ENCODE results near the gene TSPAN15.

The TSPAN15 gene

GRCh38 chr10:69499726-69500689, 48.7 kb downstream of the TSPAN15 start:
- no peaks in the 10 kb centered on the region for H3K9me3 ChIP-seq (ENCODE audit: control insufficient read depth, insufficient read depth, low read depth, low read length)
- H3K36me3 ChIP-seq (ENCODE audit: control insufficient read depth in 2 of 2, insufficient read depth in 1 of 2, low read length in 2 of 2) = no peaks in the 10 kb centered on the region
- H3K27ac ChIP-seq (ENCODE audit: extremely low read depth, low read depth, low read length) = no peak overlapping the region
- ChIA-PET CTCF (interaction anchor here (0.6 to 1.4 kb wide), 3 partner anchors 9 to 439 kb away, joined by 3 to 6 read pairs (median 5); no protein-coding TSS in a partner anchor), POLR2A (no interaction called here)
- no peak overlapping the region for H3K4me3 ChIP-seq (ENCODE audit: low read depth, low read length)
- no peaks in the 10 kb centered on the region for H3K4me1 ChIP-seq (ENCODE audit: control insufficient read depth, insufficient read depth, low read length)
- no peak for TF ChIP-seq ZBTB17 (tag by site-specific recombination; IDR thresholded peaks at IDR 0.05)
- no peak for TF ChIP-seq ZNF654 (tag by site-specific recombination; IDR thresholded peaks at IDR 0.05; ENCODE audit: low read depth)
- TF ChIP-seq ZNF660 (tag by site-specific recombination; IDR thresholded peaks at IDR 0.05) = no peak
- TF ChIP-seq GLIS1 (tag by site-specific recombination; IDR thresholded peaks at IDR 0.05) = no peak
- TF ChIP-seq ZNF121 (tag by site-specific recombination; IDR thresholded peaks at IDR 0.05) = no peak
- TF ChIP-seq ZNF76 (tag by site-specific recombination; IDR thresholded peaks at IDR 0.05; ENCODE audit: borderline replicate concordance, low read depth) = no peak
- no peak for TF ChIP-seq ZNF624 (tag by site-specific recombination; IDR thresholded peaks at IDR 0.05)
- no peak for TF ChIP-seq ZNF623 (tag by site-specific recombination; IDR thresholded peaks at IDR 0.05)
- no peak for TF ChIP-seq ZNF214 (tag by site-specific recombination; IDR thresholded peaks at IDR 0.05; ENCODE audit: borderline replicate concordance)
- no peak for TF ChIP-seq ZNF335 (tag by site-specific recombination; conservative IDR thresholded peaks at IDR 0.05)
- TF ChIP-seq ZNF449 (tag by site-specific recombination; IDR thresholded peaks at IDR 0.05) = no peak
- TF ChIP-seq ZNF391 (tag by site-specific recombination; IDR thresholded peaks at IDR 0.05; ENCODE audit: borderline replicate concordance, low read depth) = no peak
- TF ChIP-seq ZNF514 (tag by site-specific recombination; IDR thresholded peaks at IDR 0.05) = no peak

- CTCF ChIA-PET = interaction anchor here (0.6 kb wide), 2 partner anchors 14 to 440 kb away, joined by 3 to 5 read pairs; no protein-coding TSS in a partner anchor
- Histone ChIP-seq H3K9me3 (ENCODE audit: control insufficient read depth, insufficient read depth, low read depth, low read length) (no peaks in the 10 kb centered on the region), H3K4me1 (ENCODE audit: control insufficient read depth, insufficient read depth, low read length) (no peaks in the 10 kb centered on the region), H3K4me3 (ENCODE audit: low read depth, low read length) (no peak overlapping the region), H3K36me3 (ENCODE audit: control insufficient read depth in 2 of 2, insufficient read depth in 1 of 2, low read length in 2 of 2) (no peaks in the 10 kb centered on the region), H3K27ac (ENCODE audit: extremely low read depth, low read depth, low read length) (no peak overlapping the region)
- POLR2A ChIA-PET = no interaction called here
- no peak for TF ChIP-seq TRIM28 (IDR thresholded peaks at IDR 0.05; ENCODE audit: borderline replicate concordance, low read length)
- TF ChIP-seq ZNF629 (tag by site-specific recombination; IDR thresholded peaks at IDR 0.05) = no peak
- TF ChIP-seq ZNF792 (tag by site-specific recombination; IDR thresholded peaks at IDR 0.05) = no peak
- TF ChIP-seq ZNF184 (tag by site-specific recombination; IDR thresholded peaks at IDR 0.05) = no peak
- no peak for TF ChIP-seq PBX3 (CRISPR knock-in tag; IDR thresholded peaks at IDR 0.05)
- TF ChIP-seq ZNF549 (tag by site-specific recombination; IDR thresholded peaks at IDR 0.05) = no peak
- no peak for TF ChIP-seq ZNF26 (tag by site-specific recombination; IDR thresholded peaks at IDR 0.05)
- TF ChIP-seq ZNF555 (tag by site-specific recombination; conservative IDR thresholded peaks at IDR 0.05) = no peak
- no peak for TF ChIP-seq ZNF433 (tag by site-specific recombination; IDR thresholded peaks at IDR 0.05; ENCODE audit: low read depth)
- TF ChIP-seq ATF2 (tag by site-specific recombination; IDR thresholded peaks at IDR 0.05; ENCODE audit: low read depth) = no peak
- no peak for TF ChIP-seq ZNF768 (tag by site-specific recombination; IDR thresholded peaks at IDR 0.05)
- no peak for TF ChIP-seq ZNF10 (tag by site-specific recombination; IDR thresholded peaks at IDR 0.05)
- no peak for TF ChIP-seq ZSCAN23 (tag by site-specific recombination; IDR thresholded peaks at IDR 0.05)
- no peak for TF ChIP-seq ZNF48 (tag by site-specific recombination; IDR thresholded peaks at IDR 0.05)
- no peak for TF ChIP-seq ZNF223 (tag by site-specific recombination; IDR thresholded peaks at IDR 0.05)
- TF ChIP-seq ZNF292 (tag by site-specific recombination; IDR thresholded peaks at IDR 0.05; ENCODE audit: borderline replicate concordance, low read depth) = no peak
These were observed 49.7 kb downstream of the TSPAN15 start for GRCh38 chr10:69500864-69501468.
